B cell (primary cell): ENCODE measurements around the gene NUMB. TPM values are rescaled to one million over a fixed set of nuclear protein-coding genes. Genes with fewer than 3 reads are reported as not detected.

Experiments used
- ATAC-seq: fragments of 200-7000 bp; cut with Tn5 transposase; one replicate; pipeline ENCODE4 v1.10.0; 2021; ENCODE audit warnings: low read depth, mild to moderate bottlenecking, moderate number of reproducible peaks, moderate library complexity
- CTCF ChIA-PET: fragments of 350-600 bp; sonication (Branson Sonifier 250); formaldehyde crosslinking; loops from one replicate; lab custom pipeline; 2021; ENCODE audit warnings: antibody characterized with exemption, inconsistent platforms; lab: Charles Lee
- POLR2A ChIA-PET: fragments of 350-600 bp; sonication (Branson Sonifier 250); formaldehyde crosslinking; loops from one replicate; lab custom pipeline; 2021; ENCODE audit warnings: antibody characterized with exemption; lab: Charles Lee
- DNase-seq: peaks from one replicate; pipeline ENCODE4 v3.0.0; 2013
- H2AFZ ChIP-seq: 2 replicates; pipeline ENCODE4 v1.6.1; 2012; ENCODE audit warnings: mild to moderate bottlenecking, low read depth, low read length; ENCODE audit not compliant: insufficient read depth, poor library complexity, severe bottlenecking
- H3K27ac ChIP-seq, 2 donors: 1 replicate in 1 of 2; 2 replicates in 1 of 2; pipeline ENCODE4 v1.5.1; 2012 to 2013; ENCODE audit warnings: low read length in 2 of 2, mild to moderate bottlenecking in 2 of 2, moderate library complexity in 1 of 2
- H3K27me3 ChIP-seq, 4 experiments: fragments of 200-600 bp in 1 of 4; sonication (generic) in 1 of 4; replicated peaks in 1 of 4; 1 replicate in 2 of 4; 2 replicates in 2 of 4; pipeline versions ENCODE4 v1.6.1 to v1.7.0; 2013 to 2016; ENCODE audit warnings: low read length in 3 of 4, mild to moderate bottlenecking in 2 of 4, mixed read lengths in 1 of 4, moderate library complexity in 1 of 4; ENCODE audit not compliant: insufficient read depth in 4 of 4, control insufficient read depth in 3 of 4; ENCODE audit errors: control extremely low read depth in 1 of 4
- H3K36me3 ChIP-seq, 2 experiments: replicated peaks in 1 of 2; 1 replicate in 1 of 2; 2 replicates in 1 of 2; pipeline versions ENCODE4 v1.6.1 to v1.7.1; 2013; ENCODE audit warnings: low read length in 1 of 2; ENCODE audit not compliant: insufficient read depth in 2 of 2, control insufficient read depth in 1 of 2; ENCODE audit errors: control extremely low read depth in 1 of 2, extremely low read depth in 1 of 2
- H3K4me1 ChIP-seq, 2 donors: fragments of 200-600 bp in 1 of 2; sonication (generic) in 1 of 2; 1 replicate in 1 of 2; 2 replicates in 1 of 2; pipeline versions ENCODE4 v1.5.1 to v1.6.1; 2013 to 2017; ENCODE audit warnings: low read length in 2 of 2; ENCODE audit not compliant: control insufficient read depth in 2 of 2, insufficient read depth in 2 of 2
- H3K4me2 ChIP-seq: replicated peaks from 2 replicates; pipeline ENCODE3; 2012; ENCODE audit warnings: mild to moderate bottlenecking, low read depth, low read length; ENCODE audit not compliant: poor library complexity, severe bottlenecking
- H3K4me3 ChIP-seq, 5 experiments: fragments of 200-600 bp in 1 of 5; sonication (generic) in 1 of 5; 1 replicate in 3 of 5; 2 replicates in 2 of 5; pipeline versions ENCODE4 v1.5.1 to v1.7.0; 2011 to 2016; ENCODE audit warnings: low read length in 4 of 5, mild to moderate bottlenecking in 4 of 5, low read depth in 2 of 5, control low read depth in 1 of 5, moderate library complexity in 1 of 5; ENCODE audit not compliant: insufficient read depth in 1 of 5; ENCODE audit errors: control extremely low read depth in 1 of 5, extremely low read depth in 1 of 5
- H3K79me2 ChIP-seq: fragments of 200-600 bp; sonication (generic); one replicate; pipeline ENCODE4 v1.6.0; 2016; ENCODE audit warnings: low read length; ENCODE audit not compliant: control insufficient read depth, insufficient read depth
- H3K9ac ChIP-seq: fragments of 200-600 bp; sonication (generic); 2 replicates; pipeline ENCODE4 v1.6.1; 2017; ENCODE audit warnings: mild to moderate bottlenecking, low read length, moderate library complexity
- H3K9me3 ChIP-seq, 3 donors: one replicate each; pipeline versions ENCODE4 v1.6.1 to v1.7.1; 2013; ENCODE audit warnings: low read length in 2 of 3; ENCODE audit not compliant: control insufficient read depth in 2 of 3, insufficient read depth in 1 of 3; ENCODE audit errors: control extremely low read depth in 1 of 3
- H4K20me1 ChIP-seq: 2 replicates; pipeline ENCODE4 v1.6.0; 2012; ENCODE audit warnings: mild to moderate bottlenecking, low read length; ENCODE audit not compliant: insufficient read depth, control insufficient read depth, poor library complexity, severe bottlenecking
- H3K27ac Mint-ChIP-seq: one replicate; pipeline ENCODE4 v1.8.0; 2021; ENCODE audit warnings: mixed read lengths
- H3K27me3 Mint-ChIP-seq: one replicate; pipeline ENCODE4 v1.8.0; 2021; ENCODE audit warnings: mixed read lengths
- H3K4me1 Mint-ChIP-seq: one replicate; pipeline ENCODE4 v1.8.0; 2021; ENCODE audit warnings: mixed read lengths
- H3K4me3 Mint-ChIP-seq: one replicate; pipeline ENCODE4 v1.8.0; 2021; ENCODE audit warnings: mixed read lengths
- H3K9me3 Mint-ChIP-seq: one replicate; pipeline ENCODE4 v1.8.0; 2022; ENCODE audit warnings: mixed read lengths; ENCODE audit not compliant: insufficient read depth
- CTCF ChIP-seq: fragments of 200-600 bp; IDR thresholded peaks from one replicate; pipeline ENCODE4 v1.8.0; 2022; ENCODE audit warnings: antibody characterized with exemption, mild to moderate bottlenecking
- EZH2 ChIP-seq: IDR thresholded peaks from 2 replicates; pipeline ENCODE4 v1.6.1; 2012; ENCODE audit warnings: borderline replicate concordance, low read depth, mild to moderate bottlenecking, moderate library complexity, low read length; ENCODE audit not compliant: insufficient read depth, poor library complexity, severe bottlenecking
- WGBS: methylation state at CpG from one replicate; pipeline ENCODE4 v1.1.5; 2013; ENCODE audit warnings: missing lambda C conversion rate; ENCODE audit not compliant: insufficient coverage; 5-methylcytosine and 5-hydroxymethylcytosine counted together
- intact Hi-C: fragments of 100-400 bp; cut with micrococcal nuclease; formaldehyde crosslinking; loops from one replicate; pipeline ENCODE4 v1.10.0; 2022
- polyA plus RNA-seq: library from polyadenylated mRNA; depleted of rRNA; stranded (reverse); fragments of >200 nt; gene quantifications from 2 replicates; pipeline ENCODE4 v1.2.3, GENCODE V29; 2012
- total RNA-seq, 2 donors: library from RNA; stranded (reverse); fragments of 120-200 nt in 1 of 2; gene quantifications; 1 replicate in 1 of 2; 2 replicates in 1 of 2; pipeline versions ENCODE4 v1.2.3 to v1.2.4, GENCODE V29; 2013 to 2022

NUMB gene
- total and polyA plus RNA-seq, 2 donors (not counting 1 experiment from before 2014, with no cell fraction given), result 63.4 to 102 TPM

GRCh38 chr14:73264080-73264884, 194.1 kb downstream of the NUMB start:
- Mint-ChIP-seq H3K4me1 (peaks cover 2% of the 10 kb centered on the region), H3K9me3 (no peaks in the 10 kb centered on the region), H3K27me3 (peaks cover 4% of the 10 kb centered on the region), H3K27ac (no peak overlapping the region), H3K4me3 (no peak overlapping the region)
- ATAC-seq (no peak), DNase-seq (no peak)
- TF ChIP-seq CTCF (no peak), EZH2 (no peak)
- Histone ChIP-seq H2AFZ (no peak overlapping the region), H3K36me3 (no peaks in the 10 kb centered on the region), H3K4me3 (no peak overlapping the region), H3K27me3 (peaks cover 0 to 3% (median 0%) of the 10 kb centered on the region in 4 experiments), H3K4me1 (peaks cover 0 to under 1% of the 10 kb centered on the region in 2 donors), H3K27ac (no peak overlapping the region), H3K4me2 (no peak overlapping the region), H3K9me3 (no peaks in the 10 kb centered on the region), H3K79me2 (no peaks in the 10 kb centered on the region), H3K9ac (no peak overlapping the region), H4K20me1 (no peaks in the 10 kb centered on the region)
- POLR2A ChIA-PET, result no interaction called here
- 95% methylated on average over 22 of the region's 23 CpGs for WGBS
- intact Hi-C loops, result no loop called here
- CTCF ChIA-PET, result interaction anchor here (1.1 to 1.3 kb wide), 2 partner anchors 31 to 208 kb away, joined by 3 read pairs; no protein-coding TSS in a partner anchor

GRCh38 chr14:73263606-73264005, 194.7 kb downstream of the NUMB start:
- Histone ChIP-seq H3K4me3 (no peak overlapping the region), H3K36me3 (no peaks in the 10 kb centered on the region), H3K4me1 (no peaks in the 10 kb centered on the region), H3K9me3 (no peaks in the 10 kb centered on the region), H4K20me1 (no peaks in the 10 kb centered on the region), H2AFZ (no peak overlapping the region), H3K27ac (no peak overlapping the region), H3K9ac (no peak overlapping the region), H3K27me3 (peaks cover 0 to 3% (median 0%) of the 10 kb centered on the region in 4 experiments), H3K79me2 (no peaks in the 10 kb centered on the region), H3K4me2 (no peak overlapping the region)
- 70% methylated on average over 2 of the region's 7 CpGs for WGBS
- Mint-ChIP-seq H3K27ac (no peak overlapping the region), H3K9me3 (no peaks in the 10 kb centered on the region), H3K4me1 (peaks cover 1% of the 10 kb centered on the region), H3K4me3 (no peak overlapping the region), H3K27me3 (peaks cover 4% of the 10 kb centered on the region)
- TF ChIP-seq CTCF, result no peak
- TF ChIP-seq EZH2, result no peak
- ChIA-PET CTCF (interaction anchor here (1.1 kb wide), 1 partner anchor 209 kb away, joined by 3 read pairs; no protein-coding TSS in a partner anchor), POLR2A (no interaction called here)
- DNase-seq (no peak), ATAC-seq (no peak)
- intact Hi-C loops, result no loop called here
